Measurements from ENCODE around the gene GLB1L.

- TF ChIP-seq CTCF (IDR thresholded peaks at IDR 0.05) (no peak), POLR2A (IDR thresholded peaks at IDR 0.05) (no peak), EP300 (IDR thresholded peaks at IDR 0.05) (no peak)
Measured at GRCh38 chr2:219247678-219248642, 2.7 kb upstream of the GLB1L start.
